PC-3 (cell line): ENCODE measurements around the gene CDKN1A. TPM values are rescaled to one million over a fixed set of nuclear protein-coding genes. Genes with fewer than 3 reads are reported as not detected.
A peak's percentile ranks its signal among the peaks of the same experiment; 100 is the strongest.

ENCODE experiments used
- ATAC-seq: fragments of 200-7000 bp; cut with Tn5 transposase; 2 replicates; pipeline ENCODE4 v1.9.1; 2020; ENCODE audit warnings: mild to moderate bottlenecking, moderate library complexity
- BruUV-seq: library from RNA; stranded (reverse); fragments of 400-500 nt; replicated peaks from 2 replicates; lab custom pipeline; 2021; lab: Mats Ljungman, UMichigan
- CTCF ChIA-PET: fragments of 300-600 bp; sonication (Branson Sonifier 250); formaldehyde crosslinking; loops from one replicate; lab custom pipeline; 2022; ENCODE audit warnings: antibody characterized with exemption; lab: Charles Lee
- POLR2A ChIA-PET: fragments of 300-600 bp; sonication (Branson Sonifier 250); formaldehyde crosslinking; loops from one replicate; lab custom pipeline; 2022; ENCODE audit warnings: antibody characterized with exemption; ENCODE audit not compliant: unreplicated experiment; lab: Charles Lee
- DNase-seq: peaks from one replicate; pipeline ENCODE4 v3.0.0-alpha.2; 2015
- H2AFZ ChIP-seq: fragments of 300-600 bp; sonication (generic); 2 replicates; pipeline ENCODE4 v1.6.0; 2016; ENCODE audit warnings: antibody characterized with exemption, low read length
- H3F3A ChIP-seq: fragments of 300-600 bp; sonication (generic); one replicate; pipeline ENCODE4 v1.6.0; 2017; ENCODE audit warnings: antibody characterized with exemption, low read length, control low read depth, mild to moderate bottlenecking; ENCODE audit not compliant: unreplicated experiment
- H3K27ac ChIP-seq: fragments of 300-600 bp; sonication (generic); 2 replicates; pipeline ENCODE4 v1.5.1; 2016; ENCODE audit warnings: mild to moderate bottlenecking, low read length
- H3K27me3 ChIP-seq: fragments of 300-600 bp; sonication (generic); 2 replicates; pipeline ENCODE4 v1.6.1; 2016; ENCODE audit warnings: low read length, mixed read lengths
- H3K36me3 ChIP-seq: fragments of 300-600 bp; sonication (generic); 2 replicates; pipeline ENCODE4 v1.6.1; 2016; ENCODE audit warnings: low read depth, mixed run types, low read length, mixed read lengths
- H3K4me1 ChIP-seq: fragments of 300-600 bp; sonication (generic); 2 replicates; pipeline ENCODE4 v1.5.1; 2016; ENCODE audit warnings: low read length; ENCODE audit not compliant: insufficient read depth
- H3K4me2 ChIP-seq: fragments of 300-600 bp; sonication (generic); 2 replicates; pipeline ENCODE4 v1.6.0; 2016; ENCODE audit warnings: low read length
- H3K4me3 ChIP-seq: fragments of 300-600 bp; sonication (generic); 2 replicates; pipeline ENCODE4 v1.5.1; 2016; ENCODE audit warnings: mild to moderate bottlenecking, low read length, mixed read lengths
- H3K79me2 ChIP-seq: fragments of 300-600 bp; sonication (generic); 2 replicates; pipeline ENCODE4 v1.6.1; 2017; ENCODE audit warnings: low read length, mixed read lengths
- H3K9ac ChIP-seq: fragments of 300-600 bp; sonication (generic); 2 replicates; pipeline ENCODE4 v1.6.0; 2016; ENCODE audit warnings: mild to moderate bottlenecking, low read length
- H3K9me2 ChIP-seq: fragments of 300-600 bp; sonication (generic); replicated peaks from 2 replicates; pipeline ENCODE4 v1.6.1; 2016; ENCODE audit warnings: mixed run types, low read length, mixed read lengths
- H3K9me3 ChIP-seq: fragments of 300-600 bp; sonication (generic); 2 replicates; pipeline ENCODE4 v1.6.1; 2016; ENCODE audit warnings: low read length, mixed read lengths
- H4K20me1 ChIP-seq: fragments of 300-600 bp; sonication (generic); 2 replicates; pipeline ENCODE4 v1.6.1; 2016; ENCODE audit warnings: low read length, mixed read lengths
- EZH2 ChIP-seq: fragments of 300-600 bp; sonication (generic); IDR thresholded peaks from one replicate; pipeline ENCODE4 v1.6.1; 2017; ENCODE audit warnings: antibody characterized with exemption, mild to moderate bottlenecking, low read length; ENCODE audit not compliant: unreplicated experiment
- EZH2phosphoT487 ChIP-seq: fragments of 300-600 bp; sonication (generic); IDR thresholded peaks from 2 replicates; pipeline ENCODE4 v1.6.1; 2018; ENCODE audit warnings: mild to moderate bottlenecking, antibody characterized with exemption, low read length, borderline replicate concordance
- intact Hi-C: fragments of 100-400 bp; cut with micrococcal nuclease; formaldehyde crosslinking; loops from 2 replicates; pipeline ENCODE4 v1.9.0; 2023
- total RNA-seq: library from RNA; depleted of rRNA; stranded (reverse); fragments of >200 nt; gene quantifications from 2 replicates; pipeline ENCODE4 v1.2.3, GENCODE V29; 2014
- TF ChIP-seq, protein P1 (sequence below): fragments of 300-600 bp; sonication (generic); conservative IDR thresholded peaks from 2 replicates; pipeline ENCODE4 v1.5.1; 2017; ENCODE audit warnings: antibody characterized with exemption, low read depth, mild to moderate bottlenecking, low read length

The CDKN1A gene
- total RNA-seq, 1 experiment from 2014 or later = 79.5 TPM

DNA sequence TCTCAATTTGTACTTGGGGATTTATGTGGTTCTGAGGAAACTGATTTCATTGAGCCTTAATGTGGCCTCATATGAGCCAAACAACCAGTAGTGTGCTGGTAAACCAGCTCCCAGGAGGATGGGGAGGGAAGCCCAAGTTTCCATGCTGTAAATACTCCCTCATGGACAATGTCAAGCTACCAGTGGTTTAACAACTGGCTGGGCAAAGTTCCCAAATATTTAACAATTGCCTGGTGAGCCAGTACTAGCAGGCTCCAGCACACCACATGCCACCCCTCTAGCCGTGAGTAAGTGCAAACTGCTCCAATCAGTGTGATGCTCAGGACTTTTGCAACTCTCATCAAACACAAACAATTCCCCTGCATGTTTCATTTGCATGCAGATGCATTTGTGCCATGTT, 19.2 kb upstream of the CDKN1A start:
- intact Hi-C loops = no loop called here
- no peaks in the 10 kb centered on the region for H3K9me3 ChIP-seq
- ChIA-PET POLR2A (no interaction called here), CTCF (no interaction called here)
- ATAC-seq (no peak), DNase-seq (peak; percentile 15)
- no peaks in the 10 kb centered on the region for H3K79me2 ChIP-seq
- H3K27ac ChIP-seq = no peak overlapping the region
- no peak overlapping the region for H2AFZ ChIP-seq
- no peak overlapping the region for H3K4me3 ChIP-seq
- H3K27me3 ChIP-seq = no peaks in the 10 kb centered on the region
- no peaks in the 10 kb centered on the region for H3K36me3 ChIP-seq
- H3K4me2 ChIP-seq = no peak overlapping the region
- H4K20me1 ChIP-seq = no peaks in the 10 kb centered on the region
- H3K9me2 ChIP-seq = no peaks in the 10 kb centered on the region
- BruUV-seq = no TSS peak
- no peaks in the 10 kb centered on the region for H3K4me1 ChIP-seq
- no peak overlapping the region for H3K9ac ChIP-seq
- no peaks in the 10 kb centered on the region for H3F3A ChIP-seq
- no peak for TF ChIP-seq EZH2
- no peak for TF ChIP-seq EZH2phosphoT487
- TF ChIP-seq, protein P1, sequence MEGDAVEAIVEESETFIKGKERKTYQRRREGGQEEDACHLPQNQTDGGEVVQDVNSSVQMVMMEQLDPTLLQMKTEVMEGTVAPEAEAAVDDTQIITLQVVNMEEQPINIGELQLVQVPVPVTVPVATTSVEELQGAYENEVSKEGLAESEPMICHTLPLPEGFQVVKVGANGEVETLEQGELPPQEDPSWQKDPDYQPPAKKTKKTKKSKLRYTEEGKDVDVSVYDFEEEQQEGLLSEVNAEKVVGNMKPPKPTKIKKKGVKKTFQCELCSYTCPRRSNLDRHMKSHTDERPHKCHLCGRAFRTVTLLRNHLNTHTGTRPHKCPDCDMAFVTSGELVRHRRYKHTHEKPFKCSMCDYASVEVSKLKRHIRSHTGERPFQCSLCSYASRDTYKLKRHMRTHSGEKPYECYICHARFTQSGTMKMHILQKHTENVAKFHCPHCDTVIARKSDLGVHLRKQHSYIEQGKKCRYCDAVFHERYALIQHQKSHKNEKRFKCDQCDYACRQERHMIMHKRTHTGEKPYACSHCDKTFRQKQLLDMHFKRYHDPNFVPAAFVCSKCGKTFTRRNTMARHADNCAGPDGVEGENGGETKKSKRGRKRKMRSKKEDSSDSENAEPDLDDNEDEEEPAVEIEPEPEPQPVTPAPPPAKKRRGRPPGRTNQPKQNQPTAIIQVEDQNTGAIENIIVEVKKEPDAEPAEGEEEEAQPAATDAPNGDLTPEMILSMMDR = no peak

DNA sequence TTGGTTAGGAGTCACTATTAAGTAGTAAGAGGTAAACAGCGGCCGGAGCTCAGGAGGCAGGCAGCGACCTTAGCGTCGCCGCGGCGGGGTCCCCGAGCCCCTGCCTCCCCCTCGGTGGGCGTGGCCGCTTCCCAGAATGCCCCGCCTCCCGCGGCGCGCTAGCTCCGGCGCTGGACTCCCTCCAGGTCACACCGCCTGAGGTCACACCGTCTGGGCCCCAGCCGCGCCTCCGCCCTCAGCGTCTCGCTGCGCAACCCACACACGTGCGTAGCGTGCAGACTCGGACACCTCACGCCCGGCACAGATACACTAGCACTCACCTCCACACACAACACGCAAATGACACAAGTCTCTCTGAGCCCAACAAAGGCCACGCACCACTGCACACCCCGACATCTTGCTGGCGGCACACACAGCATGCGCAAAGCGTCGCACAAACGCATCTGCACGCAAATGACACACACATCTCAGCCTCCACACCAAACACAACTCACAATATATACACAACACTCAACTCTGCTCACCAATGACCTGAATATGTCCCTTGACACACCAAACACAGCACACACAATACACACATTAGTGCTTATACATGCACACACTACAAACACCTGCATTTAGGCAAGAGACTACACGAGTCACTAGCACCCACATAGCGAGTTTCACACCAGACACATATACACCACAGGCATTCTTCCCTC, 17.6 kb upstream of the CDKN1A start:
- ATAC-seq (no peak), DNase-seq (no peak)
- TF ChIP-seq, protein P1 = no peak
- ChIA-PET CTCF (no interaction called here), POLR2A (no interaction called here)
- Histone ChIP-seq H3K79me2 (no peaks in the 10 kb centered on the region), H3K36me3 (no peaks in the 10 kb centered on the region), H3F3A (no peaks in the 10 kb centered on the region), H3K9ac (no peak overlapping the region), H3K4me1 (no peaks in the 10 kb centered on the region), H3K4me3 (no peak overlapping the region), H2AFZ (no peak overlapping the region), H3K4me2 (no peak overlapping the region), H3K27me3 (no peaks in the 10 kb centered on the region), H4K20me1 (no peaks in the 10 kb centered on the region), H3K9me2 (no peaks in the 10 kb centered on the region), H3K27ac (no peak overlapping the region), H3K9me3 (no peaks in the 10 kb centered on the region)
- BruUV-seq = no TSS peak
- intact Hi-C loops = no loop called here

DNA sequence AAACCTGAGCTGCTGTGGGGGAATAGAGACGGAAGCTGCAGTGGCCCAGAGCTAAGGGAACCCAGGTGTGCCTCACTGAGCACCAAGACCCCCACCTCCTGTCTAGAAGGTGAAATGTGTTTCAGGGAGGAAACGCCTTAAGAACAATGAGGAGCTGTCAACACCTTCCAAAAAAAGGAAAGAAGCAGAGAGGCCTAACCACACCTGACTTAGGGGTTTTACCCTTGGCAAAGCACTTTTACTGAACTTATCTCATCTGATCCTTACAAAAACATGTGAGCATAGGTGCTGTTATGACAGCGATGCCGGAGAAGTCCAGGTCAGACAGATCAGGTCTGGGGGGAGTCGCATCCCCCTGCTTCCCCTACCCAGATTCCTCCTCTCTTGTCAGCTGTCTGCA, 16.1 kb upstream of the CDKN1A start:
- DNase-seq = no peak
- no peaks in the 10 kb centered on the region for H3K27me3 ChIP-seq
- H3K9me3 ChIP-seq = no peaks in the 10 kb centered on the region
- H3K36me3 ChIP-seq = no peaks in the 10 kb centered on the region
- intact Hi-C loops = no loop called here
- no peak overlapping the region for H3K9ac ChIP-seq
- ATAC-seq = no peak
- no peaks in the 10 kb centered on the region for H4K20me1 ChIP-seq
- H3K79me2 ChIP-seq = no peaks in the 10 kb centered on the region
- no peak overlapping the region for H3K27ac ChIP-seq
- no TSS peak for BruUV-seq
- CTCF ChIA-PET = no interaction called here
- H3K4me3 ChIP-seq = no peak overlapping the region
- no peaks in the 10 kb centered on the region for H3F3A ChIP-seq
- H2AFZ ChIP-seq = no peak overlapping the region
- POLR2A ChIA-PET = no interaction called here
- TF ChIP-seq EZH2 (no peak), EZH2phosphoT487 (no peak)
- TF ChIP-seq, protein P1 = no peak
- H3K9me2 ChIP-seq = no peaks in the 10 kb centered on the region
- H3K4me2 ChIP-seq = no peak overlapping the region
- H3K4me1 ChIP-seq = peaks cover 10% of the 10 kb centered on the region
